Transverse colon (tissue), 3 donors: ENCODE results near the gene TMPRSS5.

Experiments
- CTCF ChIP-seq, 5 experiments: fragments of 200-600 bp in 3 of 5; fragments of 450-650 bp in 2 of 5; sonication (generic) in 3 of 5; IDR thresholded peaks; 1 replicate in 2 of 5; 2 replicates in 3 of 5; pipeline ENCODE4 v1.5.1; 2016 to 2017; ENCODE audit warnings: antibody characterized with exemption in 5 of 5, inconsistent platforms in 3 of 5, mild to moderate bottlenecking in 2 of 5, moderate library complexity in 1 of 5
- POLR2A ChIP-seq: fragments of 450-650 bp; IDR thresholded peaks from one replicate; pipeline ENCODE4 v1.6.1; 2016; ENCODE audit warnings: antibody characterized with exemption, mild to moderate bottlenecking, moderate library complexity

- TF ChIP-seq CTCF (IDR thresholded peaks at IDR 0.05) (no peak), POLR2A (no peak)
Observed at GRCh38 chr11:113722934-113723333, 16.8 kb upstream of the TMPRSS5 start.
